ENCODE results near the gene OR4D11. TPM values are rescaled to one million over a fixed set of nuclear protein-coding genes. Genes with fewer than 3 reads are reported as not detected.

Gene OR4D11
- total and polyA plus RNA-seq, 9 of the 15 experiments (the other 6 are each of a cell fraction or from before 2014, with no cell fraction given) = not detected

DNA sequence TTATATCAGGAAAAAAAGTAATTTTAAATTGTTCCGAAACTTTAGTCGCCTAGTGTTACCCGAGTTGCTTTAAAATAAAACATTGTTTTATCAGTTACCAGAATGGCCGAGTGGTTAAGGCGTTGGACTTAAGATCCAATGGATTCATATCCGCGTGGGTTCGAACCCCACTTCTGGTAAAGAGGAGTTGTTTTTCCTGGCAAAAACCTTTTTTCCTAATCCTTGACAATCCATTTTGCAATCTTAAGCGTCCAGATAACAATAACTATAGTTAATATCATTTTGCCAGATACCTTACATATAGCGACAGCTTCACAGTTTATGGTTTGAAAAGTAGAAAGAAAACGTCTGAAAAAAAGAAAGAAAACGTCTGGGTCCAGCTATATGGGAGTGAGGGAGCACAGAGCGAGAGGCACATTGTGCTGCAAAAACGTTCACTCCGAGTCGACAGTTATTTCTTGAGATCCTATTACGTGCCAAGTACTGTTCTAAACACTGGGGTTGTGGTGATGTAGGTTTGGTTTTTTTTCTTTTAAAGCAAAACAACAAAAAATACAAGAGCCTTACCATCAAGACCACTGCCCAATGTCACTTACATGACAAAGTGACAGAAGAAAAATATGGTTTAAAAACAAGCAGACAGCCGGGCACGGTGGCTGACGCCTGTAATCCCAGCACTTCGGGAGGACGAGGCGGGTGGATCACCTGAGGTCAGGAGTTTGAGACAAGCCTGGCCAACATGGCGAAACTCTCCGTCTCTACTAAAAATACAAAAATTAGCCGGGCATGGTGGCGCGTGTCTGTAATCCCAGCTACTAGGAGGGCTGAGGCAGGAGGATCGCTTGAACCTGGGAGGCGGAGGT, 48.5 kb downstream of the OR4D11 start (continued):
- TF ChIP-seq, protein P1, sequence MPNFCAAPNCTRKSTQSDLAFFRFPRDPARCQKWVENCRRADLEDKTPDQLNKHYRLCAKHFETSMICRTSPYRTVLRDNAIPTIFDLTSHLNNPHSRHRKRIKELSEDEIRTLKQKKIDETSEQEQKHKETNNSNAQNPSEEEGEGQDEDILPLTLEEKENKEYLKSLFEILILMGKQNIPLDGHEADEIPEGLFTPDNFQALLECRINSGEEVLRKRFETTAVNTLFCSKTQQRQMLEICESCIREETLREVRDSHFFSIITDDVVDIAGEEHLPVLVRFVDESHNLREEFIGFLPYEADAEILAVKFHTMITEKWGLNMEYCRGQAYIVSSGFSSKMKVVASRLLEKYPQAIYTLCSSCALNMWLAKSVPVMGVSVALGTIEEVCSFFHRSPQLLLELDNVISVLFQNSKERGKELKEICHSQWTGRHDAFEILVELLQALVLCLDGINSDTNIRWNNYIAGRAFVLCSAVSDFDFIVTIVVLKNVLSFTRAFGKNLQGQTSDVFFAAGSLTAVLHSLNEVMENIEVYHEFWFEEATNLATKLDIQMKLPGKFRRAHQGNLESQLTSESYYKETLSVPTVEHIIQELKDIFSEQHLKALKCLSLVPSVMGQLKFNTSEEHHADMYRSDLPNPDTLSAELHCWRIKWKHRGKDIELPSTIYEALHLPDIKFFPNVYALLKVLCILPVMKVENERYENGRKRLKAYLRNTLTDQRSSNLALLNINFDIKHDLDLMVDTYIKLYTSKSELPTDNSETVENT (CRISPR knock-in tag; IDR thresholded peaks at IDR 0.05) = no peak
- TF ChIP-seq ZBTB17 (CRISPR knock-in tag; IDR thresholded peaks at IDR 0.05) (no peak), PATZ1 (CRISPR knock-in tag; IDR thresholded peaks at IDR 0.05; ENCODE audit: borderline replicate concordance) (no peak), ZNF507 (tag; conservative IDR thresholded peaks at IDR 0.05) (no peak), FOXA3 (CRISPR knock-in tag; conservative IDR thresholded peaks at IDR 0.05 in 1 of 2, IDR thresholded peaks at IDR 0.05 in 1 of 2) (no peak), ZNF766 (CRISPR knock-in tag; conservative IDR thresholded peaks at IDR 0.05) (no peak), ZNF696 (CRISPR knock-in tag; conservative IDR thresholded peaks at IDR 0.05) (no peak), NR0B1 (IDR thresholded peaks at IDR 0.05; ENCODE audit: partially characterized antibody) (no peak), PURB (CRISPR knock-in tag; IDR thresholded peaks at IDR 0.05; ENCODE audit: low read depth) (no peak), FOXK2 (conservative IDR thresholded peaks at IDR 0.05 in 1 of 2, IDR thresholded peaks at IDR 0.05 in 1 of 2; ENCODE audit: low read depth in 2 of 2) (peak in 1 of 2 experiments; percentile 18; a peak in 1 of 4 replicates), ZEB2 (IDR thresholded peaks at IDR 0.05) (no peak), ELF4 (CRISPR knock-in tag; IDR thresholded peaks at IDR 0.05) (no peak), HDGF (IDR thresholded peaks at IDR 0.05) (no peak), ZNF699 (CRISPR knock-in tag; IDR thresholded peaks at IDR 0.05; ENCODE audit: insufficient replicate concordance) (no peak), ZNF561 (CRISPR knock-in tag; conservative IDR thresholded peaks at IDR 0.05) (no peak), L3MBTL2 (IDR thresholded peaks at IDR 0.05) (no peak; the same call in 1 of the 2 replicates)
- TF ChIP-seq, protein P2, sequence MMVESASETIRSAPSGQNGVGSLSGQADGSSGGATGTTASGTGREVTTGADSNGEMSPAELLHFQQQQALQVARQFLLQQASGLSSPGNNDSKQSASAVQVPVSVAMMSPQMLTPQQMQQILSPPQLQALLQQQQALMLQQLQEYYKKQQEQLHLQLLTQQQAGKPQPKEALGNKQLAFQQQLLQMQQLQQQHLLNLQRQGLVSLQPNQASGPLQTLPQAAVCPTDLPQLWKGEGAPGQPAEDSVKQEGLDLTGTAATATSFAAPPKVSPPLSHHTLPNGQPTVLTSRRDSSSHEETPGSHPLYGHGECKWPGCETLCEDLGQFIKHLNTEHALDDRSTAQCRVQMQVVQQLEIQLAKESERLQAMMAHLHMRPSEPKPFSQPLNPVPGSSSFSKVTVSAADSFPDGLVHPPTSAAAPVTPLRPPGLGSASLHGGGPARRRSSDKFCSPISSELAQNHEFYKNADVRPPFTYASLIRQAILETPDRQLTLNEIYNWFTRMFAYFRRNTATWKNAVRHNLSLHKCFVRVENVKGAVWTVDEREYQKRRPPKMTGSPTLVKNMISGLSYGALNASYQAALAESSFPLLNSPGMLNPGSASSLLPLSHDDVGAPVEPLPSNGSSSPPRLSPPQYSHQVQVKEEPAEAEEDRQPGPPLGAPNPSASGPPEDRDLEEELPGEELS (CRISPR knock-in tag; IDR thresholded peaks at IDR 0.05; ENCODE audit: borderline replicate concordance) = no peak

Measured in K562 (cell line).